G401 (cell line): ENCODE measurements around the gene RNF11. TPM values are rescaled to one million over a fixed set of nuclear protein-coding genes. Genes with fewer than 3 reads are reported as not detected.
"Not testable (repeated sequence)": the region's sequence is repeated elsewhere in the genome, so short reads cannot be mapped to it uniquely, and the experiment has no call there.

Experiments
- DNase-seq: peaks from one replicate; pipeline ENCODE4 v3.0.0-alpha.2; 2015; ENCODE audit warnings: low spot score
- in situ Hi-C: cut with HindIII; loops from 2 replicates; pipeline ENCODE4 v1.10.0; 2016; ENCODE audit warnings: low sequenced_read_pairs, mixed read lengths
- total RNA-seq: library from RNA; depleted of rRNA; stranded (reverse); fragments of >200 nt; shearing (Covaris generic); gene quantifications from 2 replicates; pipeline ENCODE4 v1.2.3, GENCODE V29; 2014; rRNA removed

The RNF11 gene
- total RNA-seq, result 35.4 and 83.7 TPM in 2 replicates

DNA sequence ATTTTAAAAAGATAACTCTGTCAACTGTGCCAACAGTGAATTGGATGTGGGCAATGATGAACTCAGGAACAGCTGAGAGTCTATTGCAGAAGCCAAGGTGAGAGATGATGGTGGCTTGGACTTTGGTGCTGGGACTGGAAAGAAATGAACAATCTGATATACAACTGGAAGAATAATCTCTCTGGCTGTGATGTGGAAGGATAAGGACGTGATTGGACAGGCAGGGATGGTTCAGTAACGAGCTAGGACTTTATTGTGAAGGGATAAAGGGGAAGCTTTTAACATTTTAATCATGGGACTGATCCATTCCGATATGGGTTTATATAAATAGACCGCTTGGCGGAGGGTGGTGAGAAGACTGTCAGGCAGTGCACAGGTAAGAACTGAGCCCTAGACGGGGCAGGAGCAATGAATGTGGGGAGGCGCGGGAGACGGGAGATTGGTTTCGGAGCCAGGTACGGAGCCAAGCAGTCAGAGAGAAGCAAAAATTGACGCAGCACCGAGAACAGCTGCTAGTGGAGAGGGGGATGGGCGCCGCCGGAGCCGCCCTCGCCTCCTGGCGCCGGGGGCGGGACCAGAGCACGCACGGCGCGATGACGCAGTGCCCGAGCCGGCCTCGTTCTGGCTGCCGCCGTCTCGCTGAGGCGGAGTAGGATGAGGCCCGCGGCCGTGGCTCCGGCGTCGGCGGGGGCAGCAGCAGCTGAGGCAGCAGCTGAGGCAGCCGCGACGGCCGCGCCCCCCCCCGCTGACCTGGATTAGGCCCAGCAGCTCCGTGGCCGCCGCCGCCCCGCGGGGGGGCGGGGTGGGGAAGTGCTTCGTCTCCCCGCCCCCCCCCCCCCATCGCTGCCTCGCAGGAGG lies at the start of gene RNF11:
Gene RNF11, plus strand, starts transcription at position 601 of the 858 bp plus-strand sequence. CDS start 484 bp downstream, outside the sequence.
- in situ Hi-C loops, result no loop called here
- DNase-seq, result peak; percentile 91

DNA sequence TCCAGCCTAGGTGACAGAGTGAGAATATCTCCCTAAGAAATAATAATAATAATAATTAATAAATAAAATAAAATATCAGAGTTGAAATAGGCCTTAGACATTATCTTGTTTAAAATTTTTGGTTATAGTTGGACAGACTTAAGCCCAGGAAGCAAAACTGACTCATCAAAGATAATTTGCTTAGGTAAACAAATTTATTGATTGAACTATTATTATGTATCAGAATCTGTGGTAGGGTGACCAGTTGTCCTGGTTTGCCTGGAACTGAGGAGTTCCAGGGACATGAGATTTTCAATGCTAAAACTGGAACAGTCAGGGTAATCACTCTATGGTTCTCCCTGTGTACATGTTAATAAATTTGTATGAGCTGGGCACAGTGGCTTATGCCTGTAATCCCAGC lies 47.8 kb upstream of the RNF11 start:
- DNase-seq, result no peak
- in situ Hi-C loops, result no loop called here

GRCh38 chr1:51189421-51190073 lies 46.5 kb upstream of the RNF11 start:
- DNase-seq, result peak; percentile 66

DNA sequence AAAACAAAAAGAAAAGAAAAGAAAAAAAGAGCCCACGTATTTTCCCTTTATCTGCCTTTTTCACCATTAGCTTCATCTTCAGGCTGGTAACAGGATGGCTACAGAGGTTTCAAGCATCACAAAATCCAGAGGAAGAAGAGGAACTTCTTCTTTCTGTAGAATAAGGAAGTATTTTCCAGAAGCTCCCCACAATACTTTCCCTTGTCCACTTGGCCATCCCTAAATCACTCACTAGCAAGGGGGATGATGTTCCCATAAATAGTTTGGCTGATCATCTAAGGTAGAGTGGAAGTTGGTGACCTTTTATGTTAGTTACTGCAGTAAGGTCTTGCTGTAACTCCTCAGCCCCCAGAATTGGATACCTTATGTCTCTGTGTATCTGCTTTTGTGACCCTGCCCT lies 45.1 kb upstream of the RNF11 start:
- DNase-seq, result no peak
- in situ Hi-C loops, result no loop called here

More at GRCh38 chr1:51189421-51190073, 46.5 kb upstream of the RNF11 start:
- in situ Hi-C loops, result no loop called here

DNA sequence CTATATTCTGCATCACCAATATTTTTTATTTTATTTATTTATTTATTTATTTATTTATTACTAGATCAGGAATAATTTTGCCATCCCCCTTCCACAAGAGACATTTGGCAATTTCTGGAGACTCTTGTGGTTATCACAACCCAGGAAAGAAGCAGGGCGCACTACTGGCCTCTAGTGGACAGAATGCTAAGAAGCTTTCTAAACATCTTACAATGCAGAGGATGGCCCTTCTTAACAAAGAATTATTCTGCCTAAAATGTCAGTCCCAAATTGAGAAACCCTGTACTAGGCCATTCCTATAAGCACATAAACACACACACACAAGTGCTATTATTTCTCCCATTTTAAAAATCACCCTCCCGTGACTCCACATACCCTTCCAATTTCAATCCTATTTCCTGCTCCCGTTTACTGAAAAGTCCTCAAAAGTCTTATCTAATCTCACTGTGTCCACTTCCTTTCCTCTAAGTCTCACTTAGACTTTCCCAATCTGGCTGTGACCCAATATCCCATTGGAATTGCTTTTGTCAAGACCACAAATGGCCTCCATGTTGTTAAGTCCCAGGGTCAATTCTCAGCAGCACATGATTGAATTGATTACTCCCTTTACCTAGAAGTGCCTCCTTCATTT lies 43.7 kb upstream of the RNF11 start:
- in situ Hi-C loops, result no loop called here
- DNase-seq, result peak; percentile 81

- in situ Hi-C loops, result no loop called here
- no peak for DNase-seq
Measured at GRCh38 chr1:51193564-51193963, 42.5 kb upstream of the RNF11 start.

DNA sequence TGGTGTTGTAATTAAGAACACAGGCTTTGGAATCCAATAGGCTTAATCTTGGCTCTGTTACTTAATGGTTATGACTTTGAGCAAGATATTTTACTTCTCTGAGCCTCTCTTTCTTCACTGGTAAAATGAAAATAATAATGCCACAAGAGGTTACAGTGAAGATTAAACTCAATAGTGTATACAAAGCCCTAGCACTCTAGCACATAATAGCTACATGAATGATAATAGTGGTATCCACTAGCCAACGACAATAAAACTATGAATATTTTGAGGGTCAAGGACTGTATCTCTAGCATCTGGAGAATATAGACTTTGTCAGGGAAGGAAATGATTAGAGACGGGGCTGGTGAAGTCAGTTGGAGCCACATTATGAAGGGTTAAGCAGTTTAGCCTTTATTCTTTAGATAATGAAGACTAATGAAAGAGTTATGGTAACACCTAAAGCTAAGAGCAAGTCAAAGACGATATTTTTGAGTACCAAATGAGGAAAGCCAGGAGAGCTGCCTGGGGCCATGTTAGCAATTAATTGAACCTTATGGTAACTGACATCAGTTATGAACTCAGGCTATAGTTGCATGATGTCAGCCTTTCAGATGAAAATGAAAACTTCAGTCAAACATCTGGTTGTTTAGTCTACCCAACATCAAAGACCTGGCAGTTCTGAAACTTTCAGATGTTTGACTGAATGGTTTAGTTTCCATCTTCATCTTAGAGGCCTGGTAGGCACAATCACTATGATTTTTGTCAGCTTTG lies 32.8 kb upstream of the RNF11 start:
- no peak for DNase-seq
- in situ Hi-C loops, result no loop called here

DNA sequence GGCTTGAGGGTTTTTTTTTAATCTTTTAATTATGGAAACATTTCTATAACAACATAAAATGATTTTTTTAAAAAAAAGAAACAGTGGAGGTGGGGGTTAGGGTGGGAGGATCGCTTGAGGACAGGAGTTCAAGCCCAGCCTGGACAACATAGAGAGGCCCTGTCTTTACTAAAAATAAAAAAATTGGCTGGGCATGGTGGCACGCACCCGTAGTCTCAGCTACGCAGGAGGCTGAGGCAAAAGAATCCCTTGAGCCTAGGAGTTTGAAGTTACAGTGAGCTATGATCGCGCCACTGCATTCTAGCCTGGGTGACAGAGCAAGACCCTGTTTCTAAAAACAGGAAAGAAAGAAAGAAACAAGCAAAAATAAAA lies 32.2 kb upstream of the RNF11 start:
- no peak for DNase-seq
- in situ Hi-C loops, result no loop called here

- in situ Hi-C loops, result no loop called here
- DNase-seq, result no peak
Measured at GRCh38 chr1:51210055-51210454, 26.0 kb upstream of the RNF11 start.

DNA sequence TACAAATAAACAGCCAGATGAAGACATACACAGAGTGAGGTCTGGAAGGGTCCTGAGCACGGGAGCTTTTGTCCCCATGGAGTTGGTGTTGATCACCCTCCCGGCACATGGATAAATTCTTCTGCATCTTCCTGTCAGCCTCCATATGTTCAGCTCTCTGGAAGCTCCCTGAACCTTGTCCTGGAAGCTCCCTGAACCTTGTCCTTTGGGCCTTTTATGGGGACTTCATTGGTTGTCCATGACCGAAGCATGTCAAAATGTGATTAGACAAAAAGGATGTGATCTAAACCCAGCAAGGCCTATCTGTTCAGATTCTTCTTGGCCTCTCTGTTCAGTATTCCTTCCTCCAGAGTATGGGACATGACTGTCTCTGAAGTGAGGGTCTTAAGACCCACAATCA lies 25.4 kb upstream of the RNF11 start:
- DNase-seq, result no peak
- in situ Hi-C loops, result no loop called here

- DNase-seq, result no peak
- in situ Hi-C loops, result no loop called here
Measured at GRCh38 chr1:51214615-51215131, 21.4 kb upstream of the RNF11 start.

DNA sequence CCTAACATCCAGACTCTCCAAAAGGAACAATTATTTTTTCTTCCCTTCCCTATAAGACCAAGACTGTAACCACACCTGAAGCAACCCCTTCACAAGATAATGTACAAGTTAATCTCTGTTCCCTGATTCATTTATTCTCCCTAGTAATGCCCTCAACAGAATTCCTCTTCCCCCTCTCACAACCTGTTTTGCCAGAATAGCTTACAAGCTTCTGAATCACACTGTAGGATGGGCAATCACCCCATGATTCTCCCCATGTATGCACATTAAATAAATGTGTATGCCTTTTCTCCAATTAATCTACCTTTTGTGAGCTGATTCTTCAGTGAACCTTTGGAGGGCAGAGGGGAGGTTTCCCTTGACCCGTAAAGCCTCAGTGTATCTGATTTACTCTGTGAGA lies 20.9 kb upstream of the RNF11 start:
- in situ Hi-C loops, result no loop called here
- no peak for DNase-seq

- no peak for DNase-seq
- in situ Hi-C loops, result no loop called here
Measured at GRCh38 chr1:51216631-51217030, 19.4 kb upstream of the RNF11 start.

DNA sequence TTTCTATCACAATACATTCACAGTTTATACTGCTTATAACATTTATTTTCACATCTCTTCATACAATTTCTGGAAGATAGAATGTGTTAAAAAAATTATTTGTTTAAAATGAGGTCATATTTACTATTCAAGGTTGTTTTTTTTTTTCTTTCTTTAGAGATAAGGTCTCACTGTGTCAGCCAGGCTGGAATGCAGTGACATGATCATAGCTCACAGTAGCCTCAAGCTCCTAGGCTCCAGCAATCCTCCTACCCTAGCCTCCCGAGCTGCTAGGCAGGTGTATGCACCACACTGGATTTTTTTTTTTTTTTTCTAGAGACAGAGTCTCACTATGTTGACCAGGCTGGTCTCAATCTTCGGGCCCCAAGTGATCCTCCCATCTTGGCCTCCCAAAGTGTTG lies 19.0 kb upstream of the RNF11 start:
- no peak for DNase-seq
- in situ Hi-C loops, result no loop called here

- no peak for DNase-seq
- in situ Hi-C loops, result no loop called here
Measured at GRCh38 chr1:51218570-51218969, 17.5 kb upstream of the RNF11 start.

DNA sequence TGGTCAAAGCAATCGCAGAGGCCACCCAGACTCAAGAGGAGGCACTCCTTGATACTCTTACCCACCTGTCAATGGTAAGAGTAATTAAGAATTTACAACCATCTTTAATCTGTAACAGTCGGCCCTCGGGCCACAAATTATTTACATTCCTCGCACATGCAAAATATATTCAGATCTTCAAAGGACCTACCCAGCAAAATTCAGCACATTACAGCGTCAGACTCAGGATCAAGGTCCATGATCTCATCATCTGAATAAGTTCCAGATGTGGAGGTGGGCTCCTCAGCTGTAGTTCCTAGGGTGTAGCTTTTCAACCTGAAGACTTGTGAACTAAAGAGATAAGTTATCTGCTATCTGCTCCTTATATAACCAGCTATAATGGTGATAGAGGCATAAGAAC lies 17.1 kb upstream of the RNF11 start:
- in situ Hi-C loops, result no loop called here
- no peak for DNase-seq

DNA sequence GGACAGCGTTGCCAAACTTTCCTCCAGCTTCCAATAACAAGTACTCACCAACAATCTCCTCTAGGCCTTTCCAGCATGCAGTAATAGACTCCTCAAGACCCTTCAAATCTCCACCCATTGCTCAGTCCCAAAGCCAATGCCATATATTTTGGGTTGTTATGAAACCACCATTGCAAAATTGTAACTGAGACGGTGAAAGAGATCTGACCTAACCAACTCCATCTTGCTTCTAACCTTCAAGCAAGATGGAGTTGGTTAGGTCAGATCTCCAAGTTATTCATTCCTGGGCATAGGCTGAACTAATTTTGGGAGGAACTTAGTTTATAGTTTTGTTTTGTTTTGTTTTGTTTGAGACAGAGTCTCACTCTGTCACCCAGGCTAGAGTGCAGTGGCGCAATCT lies 14.5 kb upstream of the RNF11 start:
- in situ Hi-C loops, DNase-seq: not testable (repeated sequence)

DNA sequence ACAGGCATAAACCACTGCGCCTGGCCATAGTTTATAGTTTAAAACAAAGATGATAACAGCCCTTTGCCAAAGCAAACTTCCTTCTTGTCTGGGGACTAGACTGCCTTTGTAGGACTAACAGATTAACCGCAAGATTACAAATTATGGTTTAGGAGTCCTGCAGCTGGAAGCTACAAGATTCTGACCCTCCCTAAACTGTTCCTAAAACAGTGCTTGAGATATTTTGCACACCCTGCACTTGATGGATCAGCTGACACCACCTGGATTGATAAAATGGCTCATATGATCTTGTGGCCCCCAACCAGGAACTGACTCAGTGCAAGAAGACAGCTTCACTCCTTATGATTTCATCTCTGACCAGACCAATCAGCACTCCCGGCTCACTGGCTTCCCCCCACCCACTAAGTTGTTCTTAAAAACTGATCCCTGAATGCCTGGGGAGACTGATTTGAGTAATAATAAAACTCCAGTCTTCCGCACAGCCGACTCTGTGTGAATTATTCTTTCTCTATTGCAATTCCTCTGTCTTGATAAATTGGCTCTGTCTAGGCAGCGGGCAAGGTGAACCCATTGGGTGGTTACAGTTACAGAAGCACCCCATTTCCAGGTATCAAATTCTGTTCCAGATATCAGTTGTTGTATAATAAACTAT lies 13.8 kb upstream of the RNF11 start:
- in situ Hi-C loops, result no loop called here
- no peak for DNase-seq

- in situ Hi-C loops, result no loop called here
- DNase-seq, result no peak
Measured at GRCh38 chr1:51222809-51223208, 13.3 kb upstream of the RNF11 start.
